MM.1S (cell line): ENCODE data around the gene LANCL3.

ENCODE experiments used
- CTCF ChIP-seq: fragments of 300-600 bp; sonication (generic); IDR thresholded peaks from 2 replicates; pipeline ENCODE4 v1.5.1; 2016; ENCODE audit warnings: antibody characterized with exemption, low read length, mixed read lengths
- EZH2phosphoT487 ChIP-seq: fragments of 300-600 bp; sonication (generic); IDR thresholded peaks from 2 replicates; pipeline ENCODE4 v1.6.1; 2018; ENCODE audit warnings: antibody characterized with exemption, low read length

- no peak for TF ChIP-seq CTCF
- no peak for TF ChIP-seq EZH2phosphoT487
Observed at GRCh38 chrX:37662181-37662580, 90.7 kb downstream of the LANCL3 start.
